Hepatic stellate cell (primary cell): ENCODE results near the gene FRG2.
"Not testable (repeated sequence)": the region's sequence is repeated elsewhere in the genome, so short reads cannot be mapped to it uniquely, and the experiment has no call there.

Experiments
- DNase-seq: peaks from one replicate; pipeline ENCODE4 v3.0.0; 2011; ENCODE audit warnings: low spot score

Gene FRG2

GRCh38 chr4:190016369-190017289 is 10.4 kb downstream of the FRG2 start:
- no peak for DNase-seq

GRCh38 chr4:190015538-190016368 is 11.3 kb downstream of the FRG2 start:
- DNase-seq: no peak

- no peak for DNase-seq
These were observed 12.1 kb downstream of the FRG2 start for GRCh38 chr4:190014771-190015537.

- not testable (repeated sequence) for DNase-seq
These were observed 37.1 kb downstream of the FRG2 start for GRCh38 chr4:189989941-189990340.

- no peak for DNase-seq
These were observed 38.1 kb downstream of the FRG2 start for GRCh38 chr4:189988877-189989431.

- DNase-seq: not testable (repeated sequence)
These were observed 41.3 kb downstream of the FRG2 start for GRCh38 chr4:189985651-189986243.

- DNase-seq: not testable (repeated sequence)
These were observed 42.4 kb downstream of the FRG2 start for GRCh38 chr4:189984661-189985060.

GRCh38 chr4:189983916-189984526 is 43.0 kb downstream of the FRG2 start:
- not testable (repeated sequence) for DNase-seq

DNA sequence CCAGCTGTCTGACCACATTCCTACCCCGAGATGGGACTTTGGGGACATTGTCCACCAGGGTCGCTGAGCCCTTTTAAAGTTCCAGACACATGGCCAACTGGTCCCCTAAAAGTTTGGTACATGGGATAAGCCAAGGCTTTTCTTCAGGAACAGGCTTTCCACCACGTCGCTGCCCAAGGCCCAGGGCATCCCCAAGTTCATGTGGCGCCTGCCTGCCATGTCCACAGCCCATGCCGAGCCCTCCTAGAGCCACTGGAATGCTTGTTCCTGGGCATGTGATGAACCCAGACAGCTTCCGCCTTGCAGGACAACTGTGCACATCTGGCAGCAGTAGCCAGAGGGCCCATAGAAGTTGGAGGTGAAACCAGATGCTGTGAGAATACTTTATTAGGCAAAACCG is 45.1 kb downstream of the FRG2 start:
- no peak for DNase-seq

GRCh38 chr4:189980292-189980691 is 46.8 kb downstream of the FRG2 start:
- DNase-seq: not testable (repeated sequence)

- DNase-seq: no peak
These were observed 47.6 kb downstream of the FRG2 start for GRCh38 chr4:189979196-189980047.
